ENCODE results near the gene TMEM132D.

The TMEM132D gene

DNA sequence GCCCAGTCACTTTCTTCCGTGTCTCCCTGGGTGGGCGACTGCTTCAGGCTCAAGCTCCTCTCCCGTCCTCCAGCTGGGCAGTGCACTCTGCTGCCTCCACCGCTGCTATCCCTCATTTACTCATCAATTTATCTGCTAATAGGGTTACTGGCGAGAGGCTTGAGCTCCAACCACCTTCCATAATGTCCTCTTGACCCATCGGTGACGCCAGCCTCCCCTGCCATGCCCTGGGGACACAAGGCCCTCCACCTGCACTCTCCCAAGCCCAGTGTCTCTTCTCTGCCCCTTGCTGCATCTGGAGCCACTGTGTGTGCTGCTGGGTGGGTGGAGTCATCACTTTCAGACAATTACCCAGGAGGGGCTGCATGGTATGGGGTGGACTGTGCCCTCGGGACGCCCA is 78.5 kb downstream of the TMEM132D start:
- no peak for DNase-seq

DNA sequence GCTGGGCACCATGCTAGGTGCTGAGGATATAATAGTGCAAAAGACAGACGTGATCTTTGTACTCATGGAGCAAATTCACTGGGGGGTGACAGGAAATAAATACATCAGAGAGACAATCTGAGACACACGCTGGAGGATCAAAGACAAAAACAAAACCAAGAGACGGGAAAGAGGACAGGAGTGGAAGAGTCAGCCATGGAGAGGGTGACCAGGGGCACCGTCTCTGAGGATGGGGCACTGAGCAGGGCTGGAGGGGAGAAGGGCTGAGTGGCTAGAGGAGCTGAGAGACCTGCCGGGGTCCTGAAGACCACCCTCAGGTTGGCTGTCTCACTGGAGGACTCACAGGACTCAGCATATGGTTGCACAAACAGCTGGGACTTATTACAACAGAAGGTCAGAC is 81.9 kb downstream of the TMEM132D start:
- no peak for DNase-seq

DNA sequence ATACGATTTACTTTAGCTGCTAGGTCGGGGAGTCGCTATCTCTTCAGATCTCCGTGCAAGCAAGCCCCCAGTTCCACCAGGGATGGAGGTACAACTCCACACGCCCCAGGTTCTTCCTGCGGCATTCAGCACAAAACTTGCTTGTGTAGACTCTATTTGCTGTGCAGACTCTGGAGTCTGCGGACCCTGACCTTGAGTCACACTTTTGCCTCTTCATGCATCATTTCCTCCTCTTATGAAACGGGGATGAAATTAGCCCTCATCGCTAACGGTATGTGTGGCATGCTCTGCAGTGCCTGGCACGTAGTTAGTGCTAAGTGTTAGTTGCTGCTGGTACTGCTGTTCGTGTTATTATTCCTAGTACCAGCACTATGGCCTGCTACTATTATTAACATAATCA is 84.4 kb downstream of the TMEM132D start:
- no peak for DNase-seq

GRCh38 chr12:129815846-129816245 is 88.0 kb downstream of the TMEM132D start:
- DNase-seq, result no peak

DNA sequence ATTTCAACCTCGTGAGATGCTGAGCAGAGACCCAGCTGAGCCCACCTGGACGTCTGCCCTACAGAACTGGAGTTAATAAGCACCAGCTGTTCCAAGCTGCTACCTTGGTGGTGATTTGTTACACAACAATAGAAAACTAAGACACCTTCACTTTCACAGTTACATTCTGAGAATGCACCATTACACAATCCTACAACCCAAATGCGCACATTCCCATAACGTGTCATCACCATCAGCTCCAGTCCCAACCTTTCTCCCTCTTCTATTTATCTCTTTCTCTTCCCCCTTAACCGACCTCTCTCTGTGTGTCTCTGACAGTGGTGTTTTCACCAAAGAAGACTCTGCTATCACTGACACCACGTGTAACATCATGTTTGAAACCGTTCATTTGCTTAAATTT is 91.9 kb downstream of the TMEM132D start:
- DNase-seq, result no peak

DNA sequence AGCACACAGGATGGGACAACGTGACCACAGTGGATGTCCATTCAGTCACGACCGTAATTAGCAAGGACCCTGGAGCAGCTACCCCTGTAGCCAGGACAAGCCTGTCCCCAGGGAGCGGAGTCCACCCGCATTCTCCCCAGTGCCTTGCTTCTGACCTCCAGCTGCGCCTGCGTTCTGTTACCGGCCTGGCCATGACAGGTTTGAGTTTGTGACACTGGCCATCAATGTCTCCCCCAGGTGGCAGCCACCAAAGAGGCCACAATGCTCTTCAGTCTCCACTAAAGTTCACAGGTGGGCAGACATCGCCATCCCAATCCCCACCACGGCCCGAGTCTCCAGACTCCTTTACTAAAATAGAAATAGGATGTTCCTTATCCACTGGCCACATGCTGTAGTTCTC is 96.7 kb downstream of the TMEM132D start:
- no peak for DNase-seq

GRCh38 chr12:129791396-129791795 is 112.4 kb downstream of the TMEM132D start:
- no peak for DNase-seq

GRCh38 chr12:129790930-129791329 is 112.9 kb downstream of the TMEM132D start:
- no peak for DNase-seq

- no peak for DNase-seq
Measured at GRCh38 chr12:129790331-129790730, 113.5 kb downstream of the TMEM132D start.

DNA sequence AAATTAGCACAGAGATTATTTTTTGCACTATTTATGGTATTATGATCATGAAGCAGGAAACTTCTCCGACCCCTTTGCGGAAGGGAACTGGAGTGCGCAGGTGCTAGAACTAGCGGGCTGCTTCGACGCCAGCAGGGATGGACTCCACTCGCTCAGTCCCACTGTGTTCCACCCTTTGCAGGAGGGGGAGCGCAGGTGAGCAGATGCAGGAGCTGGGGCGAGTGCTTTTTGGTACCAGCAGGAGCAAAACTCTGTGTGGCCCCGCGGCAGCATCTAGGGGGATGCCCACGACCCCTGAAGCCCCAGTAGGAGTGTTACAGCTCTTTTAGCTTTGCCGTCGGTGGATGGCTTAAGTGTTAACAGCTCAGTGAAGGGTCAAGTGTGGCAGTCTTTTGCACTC is 113.9 kb downstream of the TMEM132D start:
- no peak for DNase-seq

DNA sequence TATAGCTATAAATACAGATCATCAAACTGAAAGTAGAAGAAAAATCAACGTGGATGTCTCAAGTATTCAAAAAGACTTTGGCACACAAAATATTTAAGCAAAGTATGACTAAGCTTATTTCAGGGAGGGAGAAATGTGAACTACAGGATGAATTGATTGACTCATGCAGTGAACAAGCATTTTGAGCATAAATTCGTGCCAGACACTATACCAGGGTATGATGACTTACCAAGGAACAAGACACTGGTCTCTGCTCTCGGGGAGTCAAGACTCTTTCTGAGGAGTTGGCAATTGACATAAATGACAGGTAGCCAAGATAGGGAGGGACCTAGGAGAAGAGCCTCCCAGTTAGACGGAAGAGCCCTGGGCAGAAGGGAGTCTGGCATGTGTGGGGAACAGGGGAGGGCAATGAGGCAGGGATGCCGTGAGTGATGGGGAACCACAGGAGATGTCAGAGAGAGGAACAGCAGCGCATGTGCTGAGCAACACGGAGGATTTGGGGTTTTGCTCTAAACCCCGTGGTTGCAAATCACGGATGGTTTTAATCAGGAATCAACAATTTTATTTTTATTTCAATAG is 115.2 kb downstream of the TMEM132D start:
- DNase-seq, result no peak

DNA sequence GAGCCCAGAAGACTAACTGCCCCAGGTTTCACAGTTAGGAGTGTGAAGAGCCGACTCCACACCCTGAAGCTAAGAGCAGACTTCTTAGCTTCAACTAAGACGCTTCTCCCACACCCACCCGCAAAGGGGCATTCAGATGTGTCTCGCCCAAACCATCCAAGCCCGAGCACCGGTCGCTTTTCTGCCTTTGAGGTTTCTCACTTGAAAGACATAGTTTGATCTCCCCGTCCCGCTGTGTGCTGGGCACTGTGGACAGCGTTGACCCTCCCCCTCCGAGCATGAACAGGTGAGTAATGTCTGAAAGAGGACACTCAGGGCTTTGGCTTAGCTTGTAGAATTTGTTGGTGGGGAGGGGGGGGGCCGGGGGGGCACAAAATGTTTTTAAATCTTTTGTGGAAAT is 123.8 kb downstream of the TMEM132D start:
- no peak for DNase-seq

- DNase-seq, result no peak
Measured at GRCh38 chr12:129779033-129779432, 124.8 kb downstream of the TMEM132D start.

DNA sequence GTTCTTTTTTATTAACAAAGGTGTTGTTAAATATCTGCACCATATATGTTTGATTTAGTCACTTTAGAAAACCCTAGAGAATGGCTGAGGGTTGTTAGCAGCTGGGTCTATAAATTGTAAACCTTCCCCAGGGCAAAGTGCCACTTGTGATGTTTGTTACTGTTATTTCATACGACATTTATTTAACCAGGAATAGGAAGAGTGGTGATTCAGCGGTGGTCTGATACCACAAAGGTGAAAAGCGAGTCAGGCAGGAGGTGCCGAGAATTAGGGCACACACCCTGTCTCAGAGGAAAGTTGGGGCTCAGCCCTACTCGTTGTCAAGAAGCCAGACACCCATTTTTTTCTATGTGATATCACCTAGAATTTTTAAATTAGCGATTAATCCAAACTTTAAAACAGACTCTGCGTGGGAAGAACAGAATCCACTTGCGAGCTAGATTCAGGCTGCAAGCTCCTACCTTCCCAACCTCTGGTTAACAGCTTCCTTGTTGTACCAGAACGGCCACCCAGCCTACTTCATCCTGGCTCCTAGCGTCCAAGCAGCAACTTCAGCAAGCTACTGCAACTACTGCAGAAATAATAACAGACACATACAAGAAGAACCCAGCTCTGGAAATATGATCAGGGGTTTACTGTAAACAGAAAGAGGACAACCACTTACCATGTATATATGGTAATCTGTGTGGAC is 126.7 kb downstream of the TMEM132D start:
- DNase-seq, result no peak

DNA sequence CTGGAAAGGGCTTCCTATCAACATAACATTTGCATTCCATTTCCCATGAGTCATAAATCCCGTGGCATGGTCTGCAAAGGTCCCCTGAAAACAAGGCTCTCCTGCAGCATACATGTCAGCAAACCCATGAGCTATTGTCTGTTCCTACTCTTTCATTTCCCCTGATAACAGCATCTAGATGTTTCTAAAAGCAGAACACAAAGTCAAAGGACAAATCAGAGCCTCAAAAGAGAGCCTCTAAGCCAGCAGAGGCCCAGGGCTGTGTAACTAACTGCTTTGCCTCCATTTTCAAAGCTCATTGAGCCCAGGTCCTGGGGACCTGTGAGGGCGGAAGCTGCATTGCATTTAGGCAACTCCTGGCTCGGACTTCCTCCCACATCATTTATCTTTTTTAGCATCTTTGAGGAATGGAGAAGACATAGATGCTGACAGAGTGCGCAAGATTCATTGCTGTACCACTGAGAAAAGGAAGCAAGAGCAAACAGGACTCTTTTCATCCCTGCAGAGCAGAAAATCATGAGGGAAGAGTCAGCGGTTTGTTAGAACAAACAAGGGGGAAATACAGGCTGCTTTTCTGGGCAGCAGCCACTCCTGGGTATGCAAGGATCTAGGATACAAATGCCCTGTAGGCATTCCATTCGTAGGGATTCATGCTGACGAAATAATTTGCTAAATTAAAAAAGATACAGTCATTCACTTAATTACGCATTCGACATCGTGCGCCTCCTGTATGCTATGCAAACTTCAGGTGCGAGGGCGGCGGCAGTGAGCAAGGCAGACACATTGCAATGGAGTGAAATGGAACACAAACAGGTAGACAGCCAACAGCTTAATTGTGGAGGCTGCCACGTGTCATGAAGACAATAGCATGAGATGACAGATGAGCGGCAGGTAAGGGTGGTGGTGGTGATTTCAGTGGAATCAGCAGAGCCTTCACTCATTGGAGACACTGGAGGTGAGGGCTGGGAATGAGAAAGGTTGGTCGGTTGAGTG is 131.0 kb downstream of the TMEM132D start:
- no peak for DNase-seq

- no peak for DNase-seq
Measured at GRCh38 chr12:129771238-129771637, 132.6 kb downstream of the TMEM132D start.

GRCh38 chr12:129765719-129766118 is 138.1 kb downstream of the TMEM132D start:
- DNase-seq, result no peak

DNA sequence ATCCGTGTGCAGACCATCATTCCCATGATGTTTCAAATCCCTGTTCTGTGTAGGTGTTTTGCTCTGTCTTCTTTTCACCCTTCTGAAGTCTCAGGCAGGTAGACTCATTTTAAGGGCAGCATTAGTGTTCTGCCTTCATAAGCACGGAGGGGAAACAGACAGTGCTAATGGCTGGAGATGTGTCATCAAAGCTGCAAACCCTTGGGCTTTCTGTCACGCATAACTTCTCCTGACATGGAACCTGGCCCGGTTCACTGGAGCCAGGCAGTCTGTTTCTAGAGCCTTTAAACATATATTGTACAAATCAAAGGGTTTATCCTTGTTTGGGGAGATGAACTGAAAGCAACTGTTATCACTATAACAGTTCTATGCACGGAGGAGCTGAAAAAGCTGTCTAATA is 141.4 kb downstream of the TMEM132D start:
- DNase-seq, result no peak

- DNase-seq, result no peak
Measured at GRCh38 chr12:129753586-129753985, 150.2 kb downstream of the TMEM132D start.

GRCh38 chr12:129750421-129750820 is 153.4 kb downstream of the TMEM132D start:
- no peak for DNase-seq

GRCh38 chr12:129746318-129746717 is 157.5 kb downstream of the TMEM132D start:
- DNase-seq, result no peak

DNA sequence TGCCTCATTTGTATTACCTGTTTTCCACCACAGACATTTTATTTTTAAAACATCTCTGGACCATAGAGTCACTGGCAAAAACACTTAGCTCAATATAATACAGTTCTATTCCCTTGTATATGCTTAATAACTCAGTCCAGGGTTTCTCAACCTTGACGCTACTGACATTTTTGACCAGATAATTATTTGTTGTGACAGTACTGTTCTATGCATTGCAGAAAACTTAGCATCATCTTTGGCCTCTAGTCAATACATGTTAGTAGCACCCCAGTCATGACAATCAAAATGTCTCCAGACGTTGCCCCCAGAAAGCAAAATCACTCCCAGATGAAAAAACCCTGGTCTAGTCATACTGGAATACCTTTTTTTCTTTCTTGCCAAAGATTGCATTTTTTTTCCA is 174.7 kb downstream of the TMEM132D start:
- DNase-seq, result no peak

DNA sequence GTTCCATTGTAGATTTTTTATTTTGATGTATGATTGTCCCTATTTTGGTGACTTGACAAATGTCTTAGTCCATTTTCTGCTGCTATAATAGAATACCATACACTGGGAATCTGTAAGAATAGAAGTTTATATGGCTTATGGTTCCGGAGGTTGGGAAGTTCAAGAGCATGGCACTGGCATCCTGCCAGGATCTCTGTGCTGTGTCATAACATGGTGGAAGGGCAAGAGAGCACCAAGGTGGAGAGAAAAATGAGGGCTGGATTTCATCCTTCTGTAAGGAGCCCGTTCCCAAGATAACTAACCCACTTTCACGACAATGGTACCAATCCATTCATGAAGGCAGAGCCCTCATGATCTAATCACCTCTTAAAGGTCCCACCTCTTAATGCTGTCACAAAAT is 176.7 kb downstream of the TMEM132D start:
- no peak for DNase-seq
